Measurements from ENCODE around the gene CRYGB.
"Not testable (repeated sequence)": the region's sequence is repeated elsewhere in the genome, so short reads cannot be mapped to it uniquely, and the experiment has no call there.

- not testable (repeated sequence) for TF ChIP-seq CTCF, EP300, POLR2A (IDR thresholded peaks at IDR 0.05)
Measured at GRCh38 chr2:208098701-208099100, 47.3 kb downstream of the CRYGB start.
